HG02870 (cell line): Measurements from ENCODE around the gene LBH.
A peak's percentile ranks its signal among the peaks of the same experiment; 100 is the strongest.

Experiments used
- ATAC-seq: cut with Tn5 transposase; IDR thresholded peaks from one replicate; pipeline ENCODE4 v1.9.1; 2021; ENCODE audit warnings: mild to moderate bottlenecking, moderate library complexity; ENCODE audit not compliant: unreplicated experiment

LBH gene

GRCh38 chr2:30231212-30231995, at the start of gene LBH:
Gene LBH, plus strand, starts transcription at chr2:30231534. Its CDS starts 205 bp downstream, at chr2:30231739.
- no peak for ATAC-seq

- no peak for ATAC-seq
Measured at GRCh38 chr2:30184035-30184434, 47.3 kb upstream of the LBH start.

- no peak for ATAC-seq
Measured at GRCh38 chr2:30185178-30185577, 46.2 kb upstream of the LBH start.

- no peak for ATAC-seq
Measured at GRCh38 chr2:30188292-30188691, 43.0 kb upstream of the LBH start.

- ATAC-seq: no peak
Measured at GRCh38 chr2:30190637-30191036, 40.7 kb upstream of the LBH start.

- ATAC-seq: no peak
Measured at GRCh38 chr2:30191107-30191506, 40.2 kb upstream of the LBH start.

GRCh38 chr2:30191819-30192271, 39.5 kb upstream of the LBH start:
- ATAC-seq: no peak

- no peak for ATAC-seq
Measured at GRCh38 chr2:30192314-30192713, 39.0 kb upstream of the LBH start.

- no peak for ATAC-seq
Measured at GRCh38 chr2:30193104-30193681, 38.1 kb upstream of the LBH start.

- ATAC-seq: no peak
Measured at GRCh38 chr2:30194421-30194820, 36.9 kb upstream of the LBH start.

GRCh38 chr2:30195016-30195415, 36.3 kb upstream of the LBH start:
- ATAC-seq: no peak

- ATAC-seq: no peak
Measured at GRCh38 chr2:30197570-30198192, 33.7 kb upstream of the LBH start.

GRCh38 chr2:30201990-30202389, 29.3 kb upstream of the LBH start:
- no peak for ATAC-seq

GRCh38 chr2:30203156-30203555, 28.2 kb upstream of the LBH start:
- no peak for ATAC-seq

- ATAC-seq: no peak
Measured at GRCh38 chr2:30204281-30204680, 27.1 kb upstream of the LBH start.

- ATAC-seq: no peak
Measured at GRCh38 chr2:30205456-30205855, 25.9 kb upstream of the LBH start.

GRCh38 chr2:30206461-30207430, 24.6 kb upstream of the LBH start:
- no peak for ATAC-seq

GRCh38 chr2:30208453-30208852, 22.9 kb upstream of the LBH start:
- peak; percentile 44 for ATAC-seq

- no peak for ATAC-seq
Measured at GRCh38 chr2:30209227-30209626, 22.1 kb upstream of the LBH start.

GRCh38 chr2:30213326-30213725, 18.0 kb upstream of the LBH start:
- no peak for ATAC-seq

GRCh38 chr2:30213907-30214463, 17.3 kb upstream of the LBH start:
- no peak for ATAC-seq
